Neural progenitor cell (in vitro differentiated cells): ENCODE data around the gene CHAD. TPM values are rescaled to one million over a fixed set of nuclear protein-coding genes. Genes with fewer than 3 reads are reported as not detected.
A peak's percentile ranks its signal among the peaks of the same experiment; 100 is the strongest.
"Not testable (repeated sequence)": the region's sequence is repeated elsewhere in the genome, so short reads cannot be mapped to it uniquely, and the experiment has no call there.

Experiments
- DNase-seq: peaks from one replicate; pipeline ENCODE4 v3.0.0-alpha.2; 2016; ENCODE audit warnings: low spot score
- H2AFZ ChIP-seq: fragments of 200-600 bp; sonication (generic); replicated peaks from 2 replicates; pipeline ENCODE4 v1.6.1; 2016; ENCODE audit warnings: antibody characterized with exemption
- H3F3A ChIP-seq: fragments of 200-600 bp; sonication (generic); 2 replicates; pipeline ENCODE4 v1.6.1; 2016; ENCODE audit warnings: antibody characterized with exemption, low read depth
- H3K27ac ChIP-seq: fragments of 200-600 bp; sonication (generic); 2 replicates; pipeline ENCODE4 v1.5.1; 2016; ENCODE audit warnings: mild to moderate bottlenecking
- H3K27me3 ChIP-seq: fragments of 200-600 bp; sonication (generic); 2 replicates; pipeline ENCODE4 v1.6.1; 2016; ENCODE audit warnings: mild to moderate bottlenecking, moderate library complexity
- H3K36me3 ChIP-seq: fragments of 200-600 bp; sonication (generic); 2 replicates; pipeline ENCODE4 v1.5.1; 2016
- H3K4me1 ChIP-seq: fragments of 200-600 bp; sonication (generic); 2 replicates; pipeline ENCODE4 v1.6.1; 2016; ENCODE audit warnings: mixed run types
- H3K4me2 ChIP-seq: fragments of 200-600 bp; sonication (generic); 2 replicates; pipeline ENCODE4 v1.6.1; 2016
- H3K4me3 ChIP-seq: fragments of 200-600 bp; sonication (generic); 2 replicates; pipeline ENCODE4 v1.5.1; 2016
- H3K79me2 ChIP-seq: fragments of 200-600 bp; sonication (generic); 2 replicates; pipeline ENCODE4 v1.6.1; 2016; ENCODE audit warnings: low read depth
- H3K9ac ChIP-seq: fragments of 200-600 bp; sonication (generic); 2 replicates; pipeline ENCODE4 v1.6.1; 2016
- H3K9me3 ChIP-seq: fragments of 200-600 bp; sonication (generic); 2 replicates; pipeline ENCODE4 v1.5.1; 2016; ENCODE audit warnings: low read depth
- H4K20me1 ChIP-seq: fragments of 200-600 bp; sonication (generic); 2 replicates; pipeline ENCODE4 v1.6.1; 2016; ENCODE audit warnings: low read depth
- H3K27ac Mint-ChIP-seq: 3 replicates; pipeline ENCODE4 v1.8.0; 2021; ENCODE audit warnings: mixed read lengths
- H3K27me3 Mint-ChIP-seq: 2 replicates; pipeline ENCODE4 v1.8.0; 2022; ENCODE audit warnings: low read depth, mild to moderate bottlenecking, inconsistent platforms, moderate library complexity, mixed read lengths; ENCODE audit not compliant: insufficient read depth
- H3K36me3 Mint-ChIP-seq: 3 replicates; pipeline ENCODE4 v1.8.0; 2021; ENCODE audit warnings: mixed read lengths
- H3K4me1 Mint-ChIP-seq: 3 replicates; pipeline ENCODE4 v1.8.0; 2021; ENCODE audit warnings: mixed read lengths
- H3K4me3 Mint-ChIP-seq: 3 replicates; pipeline ENCODE4 v1.8.0; 2021; ENCODE audit warnings: mild to moderate bottlenecking, moderate library complexity, mixed read lengths
- H3K9me3 Mint-ChIP-seq: 3 replicates; pipeline ENCODE4 v1.8.0; 2020; ENCODE audit warnings: mixed read lengths
- EZH2 ChIP-seq: fragments of 200-600 bp; sonication (generic); IDR thresholded peaks from 2 replicates; pipeline ENCODE4 v1.6.1; 2017; ENCODE audit warnings: antibody characterized with exemption, mild to moderate bottlenecking, moderate library complexity
- EZH2phosphoT487 ChIP-seq: fragments of 200-600 bp; sonication (generic); IDR thresholded peaks from 2 replicates; pipeline ENCODE4 v1.6.1; 2017; ENCODE audit warnings: antibody characterized with exemption
- total RNA-seq: library from RNA; depleted of rRNA; stranded (reverse); fragments of >200 nt; gene quantifications from 2 replicates; pipeline ENCODE4 v1.2.3, GENCODE V29; 2015; ENCODE audit warnings: low replicate concordance
- TF ChIP-seq, protein P1 (sequence below): fragments of 200-600 bp; sonication (generic); IDR thresholded peaks from 2 replicates; pipeline ENCODE4 v1.5.1; 2017; ENCODE audit warnings: antibody characterized with exemption, mild to moderate bottlenecking

The CHAD gene
- total RNA-seq, 1 donor from 2014 or later, result not detected

- Histone ChIP-seq H4K20me1 (peaks cover 5% of the 10 kb centered on the region), H3K4me2 (no peak overlapping the region), H3K79me2 (no peaks in the 10 kb centered on the region), H3K27me3 (peaks cover 83% of the 10 kb centered on the region), H3K4me1 (peaks cover 8% of the 10 kb centered on the region), H2AFZ (no peak overlapping the region), H3F3A (peaks cover 26% of the 10 kb centered on the region), H3K27ac (no peak overlapping the region), H3K36me3 (no peaks in the 10 kb centered on the region), H3K4me3 (no peak overlapping the region), H3K9ac (no peak overlapping the region), H3K9me3 (no peaks in the 10 kb centered on the region)
- no peaks in the 10 kb centered on the region for H3K9me3 Mint-ChIP-seq
- no peak overlapping the region for H3K4me3 Mint-ChIP-seq
- peaks cover 13% of the 10 kb centered on the region for H3K4me1 Mint-ChIP-seq
- TF ChIP-seq EZH2, result no peak
- TF ChIP-seq, protein P1, sequence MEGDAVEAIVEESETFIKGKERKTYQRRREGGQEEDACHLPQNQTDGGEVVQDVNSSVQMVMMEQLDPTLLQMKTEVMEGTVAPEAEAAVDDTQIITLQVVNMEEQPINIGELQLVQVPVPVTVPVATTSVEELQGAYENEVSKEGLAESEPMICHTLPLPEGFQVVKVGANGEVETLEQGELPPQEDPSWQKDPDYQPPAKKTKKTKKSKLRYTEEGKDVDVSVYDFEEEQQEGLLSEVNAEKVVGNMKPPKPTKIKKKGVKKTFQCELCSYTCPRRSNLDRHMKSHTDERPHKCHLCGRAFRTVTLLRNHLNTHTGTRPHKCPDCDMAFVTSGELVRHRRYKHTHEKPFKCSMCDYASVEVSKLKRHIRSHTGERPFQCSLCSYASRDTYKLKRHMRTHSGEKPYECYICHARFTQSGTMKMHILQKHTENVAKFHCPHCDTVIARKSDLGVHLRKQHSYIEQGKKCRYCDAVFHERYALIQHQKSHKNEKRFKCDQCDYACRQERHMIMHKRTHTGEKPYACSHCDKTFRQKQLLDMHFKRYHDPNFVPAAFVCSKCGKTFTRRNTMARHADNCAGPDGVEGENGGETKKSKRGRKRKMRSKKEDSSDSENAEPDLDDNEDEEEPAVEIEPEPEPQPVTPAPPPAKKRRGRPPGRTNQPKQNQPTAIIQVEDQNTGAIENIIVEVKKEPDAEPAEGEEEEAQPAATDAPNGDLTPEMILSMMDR, result no peak
- no peak for TF ChIP-seq EZH2phosphoT487
- H3K27ac Mint-ChIP-seq, result no peak overlapping the region
- peaks cover 36% of the 10 kb centered on the region for H3K27me3 Mint-ChIP-seq
- DNase-seq, result no peak
- no peaks in the 10 kb centered on the region for H3K36me3 Mint-ChIP-seq
These were observed 5.2 kb upstream of the CHAD start for GRCh38 chr17:50473901-50474300.

GRCh38 chr17:50472761-50473161 is 4.1 kb upstream of the CHAD start:
- H3K4me3 Mint-ChIP-seq, H3K27ac Mint-ChIP-seq, H3K4me2 ChIP-seq, H3K79me2 ChIP-seq, H3K36me3 Mint-ChIP-seq, H2AFZ ChIP-seq, H3K9ac ChIP-seq, H4K20me1 ChIP-seq, H3K4me1 ChIP-seq, H3K4me3 ChIP-seq, H3K9me3 Mint-ChIP-seq, H3K9me3 ChIP-seq, H3K36me3 ChIP-seq, H3K27ac ChIP-seq: not testable (repeated sequence)
- peaks cover 43% of the 10 kb centered on the region for H3K27me3 Mint-ChIP-seq
- peaks cover 87% of the 10 kb centered on the region for H3K27me3 ChIP-seq
- TF ChIP-seq, protein P1, result peak; percentile 47
- DNase-seq, result peak; percentile 38
- H3K4me1 Mint-ChIP-seq, result peaks cover 12% of the 10 kb centered on the region
- H3F3A ChIP-seq, result peaks cover 15% of the 10 kb centered on the region

GRCh38 chr17:50472286-50472685 is 3.6 kb upstream of the CHAD start:
- Histone ChIP-seq H3K4me1 (peaks cover 10% of the 10 kb centered on the region), H3K27me3 (peaks cover 87% of the 10 kb centered on the region), H3K9me3 (no peaks in the 10 kb centered on the region), H3K4me2 (no peak overlapping the region), H4K20me1 (peaks cover 5% of the 10 kb centered on the region), H3K4me3 (no peak overlapping the region), H3F3A (peaks cover 10% of the 10 kb centered on the region), H3K9ac (no peak overlapping the region), H3K36me3 (no peaks in the 10 kb centered on the region), H2AFZ (no peak overlapping the region), H3K27ac (no peak overlapping the region), H3K79me2 (no peaks in the 10 kb centered on the region)
- H3K36me3 Mint-ChIP-seq, result no peaks in the 10 kb centered on the region
- H3K4me3 Mint-ChIP-seq, result no peak overlapping the region
- peak overlapping the region; percentile 33 for H3K27ac Mint-ChIP-seq
- H3K9me3 Mint-ChIP-seq, result no peaks in the 10 kb centered on the region
- no peak for DNase-seq
- peaks cover 47% of the 10 kb centered on the region for H3K27me3 Mint-ChIP-seq
- TF ChIP-seq, protein P1, result no peak
- TF ChIP-seq EZH2 (no peak), EZH2phosphoT487 (no peak)
- H3K4me1 Mint-ChIP-seq, result peaks cover 15% of the 10 kb centered on the region
